HepG2 (cell line): ENCODE results near the gene NEAT1. TPM values are rescaled to one million over a fixed set of nuclear protein-coding genes. Genes with fewer than 3 reads are reported as not detected.

ENCODE experiments used
- ADNP ChIP-seq: sonication (generic); formaldehyde crosslinking; IDR thresholded peaks from 2 replicates; pipeline ENCODE4 v1.4.0; 2020; ENCODE audit warnings: missing genetic modification reagents
- ATF2 ChIP-seq: sonication (generic); formaldehyde crosslinking; IDR thresholded peaks from 2 replicates; pipeline ENCODE4 v1.4.0; 2020; ENCODE audit warnings: missing genetic modification reagents
- ATF6 ChIP-seq: sonication (generic); formaldehyde crosslinking; conservative IDR thresholded peaks from 2 replicates; pipeline ENCODE4 v1.4.0; 2020; ENCODE audit warnings: missing genetic modification reagents
- ATRX ChIP-seq: sonication (generic); formaldehyde crosslinking; IDR thresholded peaks from 2 replicates; pipeline ENCODE4 v1.4.0; 2020; ENCODE audit warnings: missing genetic modification reagents, borderline replicate concordance
- BCL6 ChIP-seq: IDR thresholded peaks from 2 replicates; pipeline ENCODE4 v1.6.1; 2016; ENCODE audit warnings: missing genetic modification reagents, missing compliant biosample characterization
- EZH2 ChIP-seq: conservative IDR thresholded peaks from 2 replicates; pipeline ENCODE4 v1.6.1; 2012; ENCODE audit warnings: mild to moderate bottlenecking, low read depth, low read length, moderate library complexity
- GPBP1L1 ChIP-seq: sonication (generic); formaldehyde crosslinking; IDR thresholded peaks from 2 replicates; pipeline ENCODE4 v1.5.0; 2020; ENCODE audit warnings: mild to moderate bottlenecking, missing genetic modification reagents
- HDAC2 ChIP-seq: sonication (generic); formaldehyde crosslinking; IDR thresholded peaks from 2 replicates; pipeline ENCODE4 v1.4.0; 2020; ENCODE audit warnings: missing genetic modification reagents
- HMG20A ChIP-seq: IDR thresholded peaks from 2 replicates; pipeline ENCODE4 v1.6.1; 2016; ENCODE audit warnings: borderline replicate concordance
- NCOA1 ChIP-seq: sonication (generic); formaldehyde crosslinking; IDR thresholded peaks from 2 replicates; pipeline ENCODE4 v1.9.0; 2021; ENCODE audit warnings: missing genetic modification reagents
- SALL1 ChIP-seq: sonication (generic); formaldehyde crosslinking; IDR thresholded peaks from 2 replicates; pipeline ENCODE4 v1.8.0; 2022; ENCODE audit warnings: mild to moderate bottlenecking, missing genetic modification reagents
- TCF7L2 ChIP-seq: IDR thresholded peaks from 2 replicates; pipeline ENCODE4 v1.6.1; 2011; ENCODE audit warnings: mild to moderate bottlenecking, low read depth, low read length, moderate library complexity
- TEAD3 ChIP-seq: optimal IDR thresholded peaks from 2 replicates; pipeline ENCODE3; 2016; ENCODE audit warnings: borderline replicate concordance
- TFDP2 ChIP-seq: sonication (generic); formaldehyde crosslinking; IDR thresholded peaks from 2 replicates; pipeline ENCODE4 v1.4.0; 2020; ENCODE audit warnings: missing genetic modification reagents
- THAP11 ChIP-seq: IDR thresholded peaks from 2 replicates; pipeline ENCODE4 v1.6.1; 2016; ENCODE audit warnings: missing biosample characterization, missing genetic modification reagents
- UBTF ChIP-seq: sonication (generic); formaldehyde crosslinking; IDR thresholded peaks from 2 replicates; pipeline ENCODE4 v1.4.0; 2020; ENCODE audit warnings: mild to moderate bottlenecking, missing genetic modification reagents
- ZNF44 ChIP-seq: sonication (generic); formaldehyde crosslinking; IDR thresholded peaks from 2 replicates; pipeline ENCODE4 v1.5.1; 2020; ENCODE audit warnings: mild to moderate bottlenecking, missing genetic modification reagents
- ZNF558 ChIP-seq: sonication (generic); formaldehyde crosslinking; IDR thresholded peaks from 2 replicates; pipeline ENCODE4 v1.9.0; 2022; ENCODE audit warnings: mild to moderate bottlenecking, missing genetic modification reagents, borderline replicate concordance
- ZNF749 ChIP-seq: sonication (generic); formaldehyde crosslinking; IDR thresholded peaks from 2 replicates; pipeline ENCODE4 v1.8.0; 2022; ENCODE audit warnings: mild to moderate bottlenecking, missing genetic modification reagents, moderate library complexity, borderline replicate concordance
- ZSCAN21 ChIP-seq: sonication (generic); formaldehyde crosslinking; IDR thresholded peaks from 2 replicates; pipeline ENCODE4 v1.8.0; 2022; ENCODE audit warnings: mild to moderate bottlenecking, missing genetic modification reagents, moderate library complexity, borderline replicate concordance
- polyA plus RNA-seq, 8 experiments: library from polyadenylated mRNA; depleted of rRNA in 3 of 8; stranded (reverse) in 7 of 8; unstranded in 1 of 8; fragments of >200 nt; fragmentation: Illumina TruSeq in 4 of 8; extraction: Trizol in 4 of 8; gene quantifications; 2 replicates each; pipeline versions ENCODE4 v1.2.1 to v1.2.3, GENCODE V29; 2011 to 2016; ENCODE audit warnings: low read depth in 4 of 8, missing spikeins in 1 of 8, mixed read lengths in 1 of 8; ENCODE audit not compliant: insufficient read depth in 1 of 8
- total RNA-seq, 5 experiments: library from RNA; depleted of rRNA; stranded (reverse); fragments of >200 nt; fragmentation: Illumina TruSeq; extraction: Trizol; gene quantifications; 2 replicates each; pipeline ENCODE4 v1.2.3, GENCODE V29; 2016; ENCODE audit warnings: low read depth in 1 of 5

The NEAT1 gene
- total and polyA plus RNA-seq, 2 of the 13 experiments (the other 11 are each of a cell fraction or from before 2014, with no cell fraction given), result 20.5 to 41.2 TPM

- TF ChIP-seq UBTF (CRISPR knock-in tag), result 0 out of 2 replicates have a peak, but pooled peaks have one; percentile 10
- no peak for TF ChIP-seq ZSCAN21 (CRISPR knock-in tag)
- TF ChIP-seq ATF6 (CRISPR knock-in tag), result no peak
- no peak for TF ChIP-seq ZNF558 (CRISPR knock-in tag)
- TF ChIP-seq SALL1 (CRISPR knock-in tag), result peak; percentile 48
- TF ChIP-seq BCL6 (CRISPR knock-in tag), result peak; percentile 59
- no peak for TF ChIP-seq ZNF44 (CRISPR knock-in tag)
- TF ChIP-seq EZH2, result no peak
- peak; percentile 14 for TF ChIP-seq TEAD3
- peak; percentile 48; the same call in 1 of the 2 replicates for TF ChIP-seq HDAC2
- TF ChIP-seq NCOA1 (CRISPR knock-in tag), result no peak
- peak; percentile 45; the same call in 1 of the 2 replicates for TF ChIP-seq TCF7L2
- TF ChIP-seq ATRX, result no peak
- TF ChIP-seq ATF2 (CRISPR knock-in tag), result peak; percentile 35; the same call in 1 of the 2 replicates
- no peak for TF ChIP-seq ADNP (CRISPR knock-in tag)
- TF ChIP-seq HMG20A (CRISPR knock-in tag), result peak; percentile 70; the same call in 1 of the 2 replicates
- no peak for TF ChIP-seq TFDP2
- TF ChIP-seq THAP11 (CRISPR knock-in tag), result peak; percentile 54; the same call in 1 of the 2 replicates
- no peak for TF ChIP-seq ZNF749 (CRISPR knock-in tag)
- no peak for TF ChIP-seq GPBP1L1 (CRISPR knock-in tag)
Measured at GRCh38 chr11:65383778-65384177, 38.8 kb upstream of the NEAT1 start (continued).
